Stimulated activated CD4-positive, alpha-beta T cell treated with anti-CD3 and anti-CD28 coated beads, Interleukin-2, amount 100 ng/mL, for 24 hours (primary cell): ENCODE data around the gene WDFY1.

Source experiments
- DNase-seq, 2 donors: peaks; one replicate each; pipeline ENCODE4 v3.0.0-alpha.2; 2020

Gene WDFY1

GRCh38 chr2:223956300-223956699 lies 11.2 kb upstream of the WDFY1 start:
- no peak for DNase-seq

GRCh38 chr2:223954401-223954800 lies 9.3 kb upstream of the WDFY1 start:
- no peak for DNase-seq

- no peak for DNase-seq
These were observed 7.3 kb upstream of the WDFY1 start for GRCh38 chr2:223952280-223952968.

- DNase-seq: no peak
These were observed 5.6 kb upstream of the WDFY1 start for GRCh38 chr2:223950448-223951347.

DNA sequence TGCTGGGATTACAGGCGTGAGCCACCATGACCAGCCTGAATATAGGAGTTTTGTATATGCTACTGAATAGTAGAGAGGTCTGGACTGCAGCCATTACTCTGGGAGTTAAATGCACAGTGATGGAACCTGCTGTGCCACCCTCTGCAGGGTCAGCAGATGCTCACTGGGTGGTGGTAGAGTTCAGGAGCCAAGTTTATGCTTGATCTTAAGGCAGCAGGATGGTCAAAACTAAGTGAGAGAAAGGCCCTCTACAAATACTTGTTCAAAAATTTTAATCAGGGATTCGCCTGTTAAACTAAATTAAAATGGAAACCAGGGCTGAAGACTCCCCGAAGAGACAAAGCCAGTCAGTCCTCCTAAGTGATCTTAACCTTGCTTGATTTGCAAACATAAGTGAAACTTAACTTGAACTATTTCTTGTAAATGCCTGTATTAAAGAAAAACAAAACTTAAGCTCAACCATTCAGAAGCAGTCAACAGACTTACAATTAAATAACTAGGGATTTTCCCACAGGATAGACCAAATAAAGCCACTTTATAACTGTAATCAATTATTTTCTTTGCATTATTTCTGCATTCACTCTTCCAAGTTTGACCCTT lies 4.2 kb upstream of the WDFY1 start:
- DNase-seq: no peak

DNA sequence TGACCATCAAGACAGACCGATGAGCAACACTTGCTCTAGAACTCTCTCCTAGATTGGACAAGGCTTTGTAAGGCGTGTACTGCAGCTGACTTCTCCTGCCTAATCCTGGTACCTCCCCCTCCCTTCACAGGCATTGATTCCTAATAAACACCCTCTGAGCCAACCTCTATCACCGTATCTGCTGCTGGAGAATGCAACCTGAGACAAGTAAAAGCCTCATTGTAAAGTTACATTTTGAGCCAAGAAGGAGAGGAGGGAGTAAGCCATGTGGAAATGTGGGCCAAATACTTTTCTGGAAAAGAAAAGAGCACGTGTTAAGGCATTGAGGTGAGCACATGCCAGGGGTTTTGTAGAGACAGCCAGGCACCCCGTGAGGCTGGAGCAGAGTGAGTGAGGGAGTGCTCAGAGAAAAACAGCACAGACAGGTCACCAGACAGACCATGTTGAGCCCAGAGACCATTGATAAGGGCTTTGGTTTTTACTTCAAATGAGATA lies 2.6 kb upstream of the WDFY1 start:
- DNase-seq: no peak

DNA sequence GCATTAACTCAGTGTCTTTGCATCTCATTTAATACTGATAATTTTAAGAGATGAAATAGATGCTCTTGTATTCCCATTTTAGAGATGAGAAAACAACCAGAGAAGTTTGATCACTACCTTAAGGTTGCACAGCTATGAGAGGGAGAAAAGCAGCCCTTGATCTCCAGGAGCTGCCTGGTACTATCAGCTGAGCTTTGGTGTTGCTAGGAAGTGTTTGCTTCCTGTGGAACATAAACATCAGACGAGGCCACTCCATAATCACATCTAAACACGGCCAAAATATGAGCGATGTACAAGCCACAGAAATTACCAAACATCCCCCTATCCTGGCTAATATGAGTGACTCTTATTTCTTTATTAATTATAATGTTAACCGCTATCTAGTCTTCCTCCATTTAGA lies 620 bp upstream of the WDFY1 start:
- no peak for DNase-seq

- peak; percentile 34 to 42 for DNase-seq
These were observed 901 bp downstream of the WDFY1 start for GRCh38 chr2:223944166-223944702.

GRCh38 chr2:223943561-223944008 lies 1.6 kb downstream of the WDFY1 start:
- no peak for DNase-seq

DNA sequence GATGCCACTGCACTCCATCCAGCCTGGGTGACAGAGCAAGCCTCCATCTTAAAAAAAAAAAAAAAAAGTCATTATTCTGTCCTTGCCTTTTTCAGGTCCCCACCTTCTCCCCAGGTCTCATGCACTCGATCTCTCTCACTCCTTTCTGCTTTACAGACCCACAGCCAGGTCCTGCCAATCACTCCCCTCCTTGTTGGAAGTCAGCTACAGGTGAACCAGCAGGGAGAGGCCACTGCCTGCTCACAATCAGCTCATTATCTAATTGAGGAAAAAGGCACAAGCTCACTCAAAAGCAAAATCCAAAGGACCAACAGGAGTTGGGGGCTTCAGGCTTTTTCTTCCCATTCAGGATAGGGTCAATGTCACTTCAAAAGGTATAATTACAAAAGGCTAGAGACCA lies 2.0 kb downstream of the WDFY1 start:
- DNase-seq: no peak

GRCh38 chr2:223941579-223942277 lies 3.4 kb downstream of the WDFY1 start:
- peak; percentile 66 to 80 for DNase-seq

- DNase-seq: peak in 1 of 2 donors; percentile 30
These were observed 5.7 kb downstream of the WDFY1 start for GRCh38 chr2:223939438-223939837.

- DNase-seq: no peak
These were observed 7.6 kb downstream of the WDFY1 start for GRCh38 chr2:223937535-223937934.

DNA sequence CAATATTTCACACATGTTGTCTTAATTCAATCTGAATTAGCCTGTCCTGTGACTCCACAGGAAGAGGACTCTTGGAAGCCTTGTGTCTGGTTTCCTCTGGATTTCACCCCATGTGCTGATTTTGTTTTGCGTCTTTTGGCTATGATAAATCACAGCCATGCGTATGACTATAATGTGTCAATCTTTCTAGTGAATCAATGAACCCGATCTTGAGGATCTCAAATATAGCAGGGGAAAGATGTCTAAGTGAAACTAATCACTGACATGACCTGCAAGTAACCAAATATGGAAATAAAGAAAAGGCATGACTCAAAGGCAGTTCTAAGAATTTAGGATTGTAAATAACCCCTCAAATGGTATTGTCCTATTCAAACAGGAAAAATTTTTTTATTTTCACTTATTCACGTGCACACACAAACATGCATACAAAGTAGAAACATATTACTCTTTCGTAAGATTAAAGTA lies 8.2 kb downstream of the WDFY1 start:
- no peak for DNase-seq

DNA sequence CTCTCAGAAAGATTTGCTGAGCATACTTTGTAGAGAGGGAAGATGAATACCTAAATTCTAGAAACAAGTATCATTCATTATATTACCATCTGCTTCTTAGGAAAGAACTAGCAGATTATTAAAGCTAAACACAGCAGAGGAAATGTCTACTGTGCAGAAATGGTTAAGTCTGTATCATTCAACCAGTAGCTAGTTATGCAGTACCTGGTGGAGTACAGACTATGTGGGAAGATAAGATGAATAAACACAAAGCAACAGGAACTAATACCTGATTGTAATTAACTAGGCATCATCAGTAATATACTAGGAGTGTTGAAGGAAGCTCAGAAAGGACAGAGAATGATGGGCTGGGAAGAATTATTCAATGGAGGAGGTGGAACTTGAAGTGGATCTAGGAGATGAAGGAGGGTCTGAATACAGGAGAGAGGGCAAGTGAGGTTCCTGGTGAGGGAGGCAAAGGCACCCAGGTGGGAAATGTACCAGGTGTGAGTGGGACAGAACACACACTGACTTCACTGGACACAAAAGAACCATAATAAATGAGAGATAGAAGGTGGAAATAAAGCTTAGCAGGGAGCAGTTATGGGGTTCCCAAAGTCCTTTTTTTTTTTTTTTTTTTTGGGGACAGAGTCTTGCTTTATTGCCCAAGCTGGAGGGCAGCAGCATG lies 9.5 kb downstream of the WDFY1 start:
- DNase-seq: no peak

- no peak for DNase-seq
These were observed 10.3 kb downstream of the WDFY1 start for GRCh38 chr2:223934870-223935269.

GRCh38 chr2:223932816-223933800 lies 12.0 kb downstream of the WDFY1 start:
- no peak for DNase-seq

DNA sequence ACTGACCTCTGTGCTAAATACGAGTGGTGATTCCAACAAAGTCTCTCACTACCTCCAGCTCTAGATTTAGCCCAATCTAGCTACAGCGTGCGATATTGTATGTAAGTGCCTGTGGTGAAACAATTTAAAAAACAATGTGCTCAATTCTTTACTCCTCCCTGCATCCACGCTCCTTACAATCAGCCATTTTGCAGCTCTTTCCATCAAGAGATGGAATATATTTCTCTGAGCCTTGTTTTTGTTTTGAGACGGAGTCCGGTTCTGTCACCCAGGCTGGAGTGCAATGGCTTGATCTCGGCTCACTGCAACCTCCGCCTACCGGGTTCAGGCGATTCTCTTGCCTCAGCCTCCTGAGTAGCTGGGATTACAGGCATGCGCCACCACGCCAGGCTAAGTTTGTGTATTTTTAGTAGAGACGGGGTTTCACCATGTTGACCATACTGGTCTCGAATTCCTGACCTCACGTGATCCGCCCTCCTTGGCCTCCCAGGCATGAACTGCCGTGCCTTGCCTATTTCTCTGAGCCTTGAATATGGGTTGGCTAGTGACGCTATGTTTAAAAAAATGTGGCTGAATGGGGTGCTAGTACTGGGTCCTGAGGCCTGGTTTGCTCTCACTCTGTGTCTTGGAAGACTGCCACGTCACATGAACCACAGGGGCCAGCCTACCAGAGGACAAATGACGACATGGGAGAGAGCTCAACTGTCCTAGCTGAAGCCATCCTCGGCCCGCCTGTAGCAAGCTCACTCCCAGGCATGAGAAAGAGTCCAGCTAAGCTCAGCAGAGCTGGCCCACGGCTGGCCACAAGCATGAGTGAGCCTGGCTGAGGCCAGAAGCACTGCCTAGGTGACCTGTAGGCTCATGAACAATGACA lies 14.8 kb downstream of the WDFY1 start:
- DNase-seq: no peak

GRCh38 chr2:223929571-223930102 lies 15.5 kb downstream of the WDFY1 start:
- DNase-seq: no peak
